Posterior cingulate gyrus (tissue), 11 donors: Measurements from ENCODE around the gene LRP1B.
"Not testable (repeated sequence)": the region's sequence is repeated elsewhere in the genome, so short reads cannot be mapped to it uniquely, and the experiment has no call there.

Source experiments
- DNase-seq, 10 donors: peaks; one replicate each; pipeline versions ENCODE4 v3.0.0 to v3.0.0-alpha.2; 2020 to 2021; ENCODE audit warnings: mixed read lengths in 3 of 10
- intact Hi-C: fragments of 100-400 bp; cut with DNase I; formaldehyde crosslinking; loops from one replicate; pipeline ENCODE4 v1.15.1; 2023

Gene LRP1B

DNA sequence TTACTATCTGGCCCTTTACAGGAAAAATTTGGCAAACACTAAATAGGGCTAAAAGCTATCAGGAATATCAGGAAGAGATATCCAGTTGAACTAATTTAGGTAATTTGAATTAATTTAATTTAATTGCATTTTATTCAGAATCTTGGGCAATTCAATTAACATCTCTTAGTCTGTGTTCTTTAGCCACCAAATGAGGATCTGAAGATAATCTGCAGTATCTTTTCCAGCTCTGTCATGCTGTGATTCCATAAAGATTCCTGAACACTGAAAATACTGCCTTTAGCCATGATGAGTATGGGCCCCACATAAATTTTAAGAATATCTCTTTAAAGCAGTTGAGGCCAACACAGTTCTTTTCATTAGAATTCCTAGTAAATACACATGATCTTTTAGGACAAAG is 1679.5 kb downstream of the LRP1B start:
- intact Hi-C loops, result no loop called here

GRCh38 chr2:140442319-140442718 is 1688.5 kb downstream of the LRP1B start:
- intact Hi-C loops, result no loop called here
- no peak for DNase-seq

More for the DNA sequence above, 1679.5 kb downstream of the LRP1B start:
- no peak for DNase-seq

GRCh38 chr2:140440815-140441214 is 1690.0 kb downstream of the LRP1B start:
- no peak for DNase-seq
- intact Hi-C loops, result no loop called here

GRCh38 chr2:140436936-140437335 is 1693.9 kb downstream of the LRP1B start:
- DNase-seq, result no peak
- intact Hi-C loops, result no loop called here

- intact Hi-C loops, result not testable (repeated sequence)
- peak in 1 of 10 donors; percentile 56 for DNase-seq
These were observed 1703.8 kb downstream of the LRP1B start for GRCh38 chr2:140427033-140427432.

- DNase-seq, result no peak
- intact Hi-C loops, result no loop called here
These were observed 1706.3 kb downstream of the LRP1B start for GRCh38 chr2:140424471-140424870.

DNA sequence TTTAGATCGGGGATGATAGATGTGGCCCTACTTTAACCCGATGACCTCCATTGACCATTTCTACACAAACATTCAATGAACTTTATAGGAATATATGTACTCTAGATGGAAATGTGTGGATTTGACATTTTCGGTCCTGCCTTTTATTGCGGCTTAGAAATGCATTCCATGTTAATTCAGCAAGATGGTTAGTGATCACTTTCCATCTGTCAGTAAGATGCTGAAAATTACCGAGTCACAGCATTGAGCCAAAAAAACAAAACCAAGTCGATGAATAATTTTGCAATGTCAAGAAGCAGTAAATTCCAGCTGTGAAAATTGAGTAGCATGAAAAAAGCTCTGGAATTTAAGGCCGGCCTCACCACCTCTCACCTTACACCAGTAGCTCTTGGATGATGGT is 1708.1 kb downstream of the LRP1B start:
- no peak for DNase-seq

GRCh38 chr2:140417504-140417903 is 1713.3 kb downstream of the LRP1B start:
- no peak for DNase-seq
- intact Hi-C loops, result no loop called here

More for the DNA sequence above, 1708.1 kb downstream of the LRP1B start:
- intact Hi-C loops, result no loop called here

- DNase-seq, result no peak
- intact Hi-C loops, result no loop called here
These were observed 1714.2 kb downstream of the LRP1B start for GRCh38 chr2:140416577-140416976.

GRCh38 chr2:140415035-140415434 is 1715.8 kb downstream of the LRP1B start:
- DNase-seq, intact Hi-C loops: not testable (repeated sequence)

- DNase-seq, result no peak
These were observed 1720.1 kb downstream of the LRP1B start for GRCh38 chr2:140410695-140411094.

DNA sequence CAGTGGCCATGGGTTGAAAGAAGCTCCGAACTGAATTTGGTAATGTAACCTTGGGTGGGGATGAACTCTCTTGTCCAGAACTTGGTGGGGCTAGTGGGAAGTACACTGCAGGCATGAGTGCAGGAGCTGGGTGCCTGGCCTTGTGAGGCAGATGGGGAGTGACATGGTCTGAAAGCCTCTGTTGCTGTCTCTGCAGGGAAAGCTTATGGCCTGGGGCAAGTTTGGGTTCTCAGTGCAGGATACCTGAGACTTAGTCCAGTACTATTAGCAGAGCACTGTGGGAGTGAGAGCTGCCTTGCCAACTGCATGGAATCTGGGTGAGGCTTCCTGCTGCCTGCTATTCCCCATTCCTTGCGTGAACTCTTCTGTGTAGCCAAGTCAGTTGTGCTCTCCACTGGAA is 1729.8 kb downstream of the LRP1B start:
- no peak for DNase-seq
- intact Hi-C loops, result no loop called here

More at GRCh38 chr2:140410695-140411094, 1720.1 kb downstream of the LRP1B start:
- intact Hi-C loops, result no loop called here

GRCh38 chr2:140392824-140393223 is 1738.0 kb downstream of the LRP1B start:
- DNase-seq, result no peak
- intact Hi-C loops, result no loop called here

DNA sequence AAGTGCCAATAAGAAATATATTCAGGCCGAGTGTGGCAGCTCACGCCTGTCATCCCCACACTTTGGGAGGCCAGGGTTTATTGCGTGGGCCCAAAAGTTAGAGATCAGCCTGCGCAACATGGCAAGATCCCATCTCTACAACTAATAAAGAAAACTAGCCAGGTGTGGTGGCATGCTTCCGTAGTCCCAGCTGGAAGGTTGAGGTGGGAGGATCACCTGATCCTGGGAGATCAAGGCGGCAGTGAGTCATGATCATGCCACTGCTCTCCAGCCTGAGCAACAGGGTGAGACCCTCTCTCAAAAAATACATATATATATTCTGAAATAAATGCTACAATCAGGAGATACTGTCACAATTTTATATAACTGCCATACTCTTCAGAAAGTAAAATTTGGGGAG is 1745.9 kb downstream of the LRP1B start:
- intact Hi-C loops, result no loop called here
- no peak for DNase-seq

DNA sequence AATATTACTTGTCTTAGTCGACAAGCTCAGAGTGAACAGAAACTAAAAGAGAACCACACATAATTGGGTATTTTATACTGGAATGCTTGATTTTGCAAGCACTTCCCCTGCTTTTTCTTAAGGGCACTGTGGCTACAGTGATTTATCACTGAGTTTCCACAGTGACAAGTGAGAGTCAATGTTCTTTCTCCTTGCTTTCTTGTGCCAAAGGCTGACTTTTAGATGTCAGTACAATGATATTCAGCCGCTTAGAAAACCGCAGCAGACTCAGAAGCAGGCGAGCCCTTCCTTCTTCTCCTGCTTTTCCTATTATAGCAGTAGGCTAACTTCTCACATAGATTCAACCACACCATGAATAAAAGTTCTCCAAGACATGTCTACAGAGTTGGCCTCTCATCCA is 1747.0 kb downstream of the LRP1B start:
- DNase-seq, result no peak
- intact Hi-C loops, result no loop called here

DNA sequence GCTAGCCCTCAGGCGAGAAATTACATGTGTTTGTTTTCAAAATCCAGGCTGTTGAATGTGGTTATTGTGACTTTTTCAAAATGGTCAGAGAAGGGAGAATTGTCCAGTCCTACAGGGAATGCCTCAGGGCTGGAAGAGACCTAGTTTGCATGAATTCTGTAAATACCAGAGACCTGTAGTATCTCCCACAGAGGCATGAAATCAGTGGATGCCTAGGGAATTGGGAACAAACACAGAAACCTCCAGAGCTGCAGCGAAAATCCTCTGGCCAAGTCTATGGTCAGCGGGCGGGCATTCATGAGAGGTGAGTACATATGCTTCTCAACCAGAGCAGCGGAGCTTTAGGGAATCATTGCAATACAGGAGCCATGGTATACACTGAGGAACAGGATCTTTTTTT is 1754.1 kb downstream of the LRP1B start:
- DNase-seq, result no peak
- intact Hi-C loops, result no loop called here

DNA sequence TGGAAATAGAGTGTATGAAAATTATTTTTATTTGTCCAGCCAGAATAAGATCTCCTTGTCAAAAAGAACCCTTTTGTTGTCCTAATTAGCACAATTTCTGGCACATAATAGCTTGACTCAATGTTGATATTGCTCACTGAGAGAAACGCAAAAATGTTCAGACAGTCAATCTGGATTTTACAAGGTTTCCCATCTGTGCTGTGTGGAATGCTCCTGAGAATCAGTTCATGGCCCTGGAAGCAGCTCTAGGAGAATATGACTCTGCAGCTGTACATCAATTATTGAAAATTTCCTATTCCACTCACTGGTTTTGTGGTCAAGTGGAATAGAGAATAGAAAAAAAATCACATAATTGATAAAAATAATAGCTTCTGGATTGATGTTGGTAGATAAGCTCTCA is 1767.7 kb downstream of the LRP1B start:
- no peak for DNase-seq
- intact Hi-C loops, result no loop called here

DNA sequence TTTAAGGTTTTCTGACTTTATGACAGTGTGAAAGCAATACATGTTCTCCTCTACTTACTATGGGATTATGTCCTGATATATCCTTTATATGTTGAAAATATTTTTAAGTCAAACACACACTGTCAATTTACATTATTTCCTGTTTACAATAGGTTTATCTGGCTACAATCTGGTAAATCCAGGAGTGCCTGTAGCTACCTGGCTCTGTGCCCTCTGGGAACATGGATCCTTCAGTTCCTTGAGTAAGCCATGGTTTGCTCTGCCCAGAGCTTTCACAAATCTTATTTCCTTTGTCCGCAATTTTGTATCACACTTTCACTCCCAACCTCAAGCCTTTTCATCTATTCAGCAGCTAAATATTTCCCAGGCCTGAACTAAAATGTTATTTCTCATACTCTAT is 1768.5 kb downstream of the LRP1B start:
- intact Hi-C loops, result no loop called here
- DNase-seq, result no peak

DNA sequence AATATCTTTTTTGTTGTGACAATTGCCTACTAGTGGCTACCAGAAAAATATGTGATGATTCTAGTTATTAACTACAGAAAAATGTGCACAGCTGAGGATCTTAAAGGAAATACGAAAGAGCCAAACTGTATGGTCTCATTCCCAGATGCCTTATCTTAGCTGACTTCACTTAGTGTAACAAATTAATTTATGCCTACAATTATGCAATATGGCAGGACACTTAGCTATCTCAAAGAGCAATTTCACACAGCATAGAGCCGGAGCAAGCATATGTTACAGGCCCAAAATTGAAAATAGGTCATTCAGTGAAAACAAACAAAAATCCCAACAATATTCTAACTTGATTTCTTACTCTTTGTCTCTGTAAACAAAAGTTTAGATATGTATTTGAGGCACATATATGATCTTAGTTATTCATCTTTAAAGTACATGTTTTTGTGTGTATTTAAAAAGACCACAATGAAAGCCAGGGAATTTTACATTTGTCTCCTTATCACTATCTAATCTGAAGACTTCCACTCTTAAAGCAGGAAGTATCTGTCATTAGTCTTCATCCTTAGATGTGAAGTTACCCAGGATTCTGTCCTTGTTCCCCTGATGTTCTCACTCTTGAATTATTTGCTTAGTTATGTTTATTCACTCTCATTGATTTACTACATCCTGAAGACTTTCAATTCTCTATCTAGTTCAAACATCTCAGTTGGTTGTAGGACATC is 1771.6 kb downstream of the LRP1B start:
- intact Hi-C loops, result no loop called here
- no peak for DNase-seq

DNA sequence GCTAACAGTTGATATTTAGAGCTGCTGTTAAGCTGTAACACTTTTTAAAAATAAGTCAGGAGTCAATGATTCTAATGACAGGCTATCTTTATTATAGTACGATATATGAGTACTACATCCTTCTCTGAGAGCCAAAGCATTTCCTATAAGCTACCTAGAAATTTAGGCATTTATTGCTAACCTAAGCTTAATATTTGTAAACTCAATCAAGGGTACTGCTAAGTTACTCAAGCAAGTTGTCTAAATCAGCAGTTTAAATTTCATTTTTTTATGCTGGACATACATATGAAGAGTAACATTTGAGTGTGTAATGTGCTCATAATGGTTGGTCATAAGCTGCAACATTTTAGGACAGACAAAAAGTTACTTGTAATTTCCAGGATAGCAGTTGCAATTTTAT is 1774.1 kb downstream of the LRP1B start:
- no peak for DNase-seq
- intact Hi-C loops, result no loop called here

DNA sequence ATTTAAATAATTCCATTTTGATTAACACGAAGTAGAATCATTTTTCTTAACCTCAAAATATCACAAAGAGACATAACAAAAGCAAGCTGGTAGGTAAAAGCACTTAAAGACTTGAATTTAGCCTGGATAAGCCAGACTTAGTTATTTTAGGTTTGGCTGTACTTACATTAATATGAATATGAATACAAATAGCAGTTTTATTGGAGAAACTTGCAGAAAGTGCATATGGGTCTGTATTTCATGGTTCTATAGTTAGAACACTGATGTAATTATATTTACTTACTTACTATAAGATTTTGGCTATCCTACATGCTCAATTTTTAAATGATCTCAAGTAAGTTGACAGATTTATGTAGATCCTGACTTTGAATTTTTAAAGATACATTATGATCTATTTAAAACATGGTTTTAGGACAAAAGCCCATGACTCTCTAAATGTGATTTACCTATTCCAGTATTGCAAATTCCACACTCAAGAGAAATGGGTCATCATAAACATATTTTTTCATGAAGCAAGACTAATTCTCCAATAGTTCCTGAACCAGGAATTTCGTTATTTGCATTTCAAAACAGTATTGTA is 1775.2 kb downstream of the LRP1B start:
- DNase-seq, result no peak
- intact Hi-C loops, result no loop called here

- intact Hi-C loops, result no loop called here
- no peak for DNase-seq
These were observed 1776.3 kb downstream of the LRP1B start for GRCh38 chr2:140354544-140354943.
